Effector memory CD4-positive, alpha-beta T cell (primary cell): ENCODE data around the gene ADCY4.

Experiments
- DNase-seq, 3 donors: peaks; one replicate each; pipeline ENCODE4 v3.0.0-alpha.2; 2020
- H3K27ac ChIP-seq: 2 replicates; pipeline ENCODE4 v1.7.0; 2013; ENCODE audit warnings: mild to moderate bottlenecking, low read length, moderate library complexity; ENCODE audit not compliant: insufficient read depth, poor library complexity, severe bottlenecking
- H3K27me3 ChIP-seq: replicated peaks from 2 replicates; pipeline ENCODE4 v1.7.0; 2013; ENCODE audit warnings: mild to moderate bottlenecking, low read length; ENCODE audit not compliant: insufficient read depth, control insufficient read depth, poor library complexity, severe bottlenecking
- H3K36me3 ChIP-seq: 2 replicates; pipeline ENCODE4 v1.7.0; 2013; ENCODE audit warnings: mild to moderate bottlenecking, low read length, moderate library complexity; ENCODE audit not compliant: control insufficient read depth, insufficient read depth
- H3K4me1 ChIP-seq: 2 replicates; pipeline ENCODE4 v1.7.0; 2013; ENCODE audit warnings: low read length, mild to moderate bottlenecking; ENCODE audit not compliant: control insufficient read depth, insufficient read depth, poor library complexity, severe bottlenecking
- H3K4me3 ChIP-seq: 2 replicates; pipeline ENCODE4 v1.7.0; 2013; ENCODE audit warnings: low read length, low read depth, mild to moderate bottlenecking; ENCODE audit not compliant: insufficient read depth, poor library complexity, severe bottlenecking
- H3K9me3 ChIP-seq: 2 replicates; pipeline ENCODE4 v1.7.0; 2013; ENCODE audit warnings: mild to moderate bottlenecking, low read length, moderate library complexity; ENCODE audit not compliant: control insufficient read depth
- total RNA-seq, 3 donors: gene quantifications; one replicate each; lab custom pipeline; 2026; lab: John Stamatoyannopoulos, UW

The ADCY4 gene
- total RNA-seq: 2.6 to 7.2 (median 5.7) reads per million in 3 donors

DNA sequence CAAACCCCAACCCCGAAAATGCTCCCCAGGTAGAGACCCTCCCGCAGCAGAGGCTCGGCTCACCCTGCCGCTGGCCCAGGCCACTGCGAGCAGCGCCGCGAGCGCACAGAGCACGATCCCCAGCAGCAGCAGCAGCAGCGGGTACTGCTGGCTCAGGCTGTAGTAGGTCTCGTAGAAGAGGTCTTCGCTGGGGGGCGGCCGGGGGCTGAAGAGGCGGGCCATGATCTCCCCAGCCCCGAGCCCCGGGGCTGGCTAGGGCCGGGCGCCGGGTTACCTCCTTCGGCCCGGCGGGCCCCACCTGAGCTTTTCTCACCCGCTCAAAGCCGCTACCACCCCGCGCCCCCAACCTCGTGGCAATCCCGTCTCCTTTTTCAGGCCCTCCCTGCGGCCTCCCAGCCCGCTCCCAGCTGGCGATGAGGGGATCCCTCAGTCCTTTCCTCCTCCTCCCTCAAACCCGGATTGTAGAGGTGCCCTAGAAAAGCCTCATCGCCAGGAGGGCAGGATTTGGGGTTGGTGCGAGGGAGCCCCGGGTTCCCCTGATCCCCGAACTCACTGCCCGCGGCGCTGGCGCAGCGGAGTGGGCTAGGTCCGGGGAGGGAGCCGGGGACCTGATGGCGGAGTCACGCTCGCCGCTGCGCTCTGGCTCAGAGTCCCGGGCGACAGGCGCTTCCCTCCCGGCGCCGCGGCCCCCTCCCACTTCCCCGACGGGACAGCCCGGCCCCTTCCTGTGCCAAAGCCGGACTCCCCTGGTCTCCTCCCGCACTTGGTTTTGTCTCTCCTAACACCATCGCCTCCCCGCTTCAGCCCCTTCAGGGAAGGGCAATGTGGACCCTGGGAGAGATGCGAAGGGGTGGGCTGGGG, at the start of gene ADCY4:
Gene ADCY4, minus strand, starts transcription at position 641 of the 861 bp plus-strand sequence. Its CDS starts 419 bp downstream, at position 222.
- peak within 1 kb of the TSS; percentile 10 for H3K4me3 ChIP-seq
- no peak for DNase-seq
- H3K36me3 ChIP-seq: peaks cover 11% of the 10 kb centered on the region
- peaks cover 8% of the 10 kb centered on the region for H3K27me3 ChIP-seq
- no peaks in the 10 kb centered on the region for H3K9me3 ChIP-seq
- H3K27ac ChIP-seq: no peak within 1 kb of the TSS
- peaks cover 42% of the 10 kb centered on the region for H3K4me1 ChIP-seq

DNA sequence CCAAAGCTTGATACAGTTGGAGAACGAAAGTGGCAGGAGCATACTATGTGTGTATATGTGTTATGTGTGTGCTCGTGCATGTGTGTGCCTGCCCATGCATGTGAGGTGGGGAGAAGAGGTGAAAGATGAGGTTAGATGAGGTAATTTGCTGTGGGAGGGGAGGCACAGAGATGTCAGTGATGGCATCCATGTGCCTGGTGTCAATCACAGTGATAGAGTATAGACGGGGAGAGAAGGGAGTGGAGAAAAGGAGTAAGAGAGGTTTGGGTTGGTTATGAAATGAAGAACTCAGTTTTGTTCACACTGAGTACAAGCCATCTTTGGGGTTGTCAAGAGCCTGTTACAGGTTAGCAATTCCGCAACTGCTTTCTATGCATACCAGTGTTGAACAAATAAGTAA, 49.3 kb upstream of the ADCY4 start:
- Histone ChIP-seq H3K4me3 (no peak overlapping the region), H3K36me3 (no peaks in the 10 kb centered on the region), H3K9me3 (no peaks in the 10 kb centered on the region), H3K27me3 (no peaks in the 10 kb centered on the region), H3K4me1 (no peaks in the 10 kb centered on the region), H3K27ac (no peak overlapping the region)
- no peak for DNase-seq

DNA sequence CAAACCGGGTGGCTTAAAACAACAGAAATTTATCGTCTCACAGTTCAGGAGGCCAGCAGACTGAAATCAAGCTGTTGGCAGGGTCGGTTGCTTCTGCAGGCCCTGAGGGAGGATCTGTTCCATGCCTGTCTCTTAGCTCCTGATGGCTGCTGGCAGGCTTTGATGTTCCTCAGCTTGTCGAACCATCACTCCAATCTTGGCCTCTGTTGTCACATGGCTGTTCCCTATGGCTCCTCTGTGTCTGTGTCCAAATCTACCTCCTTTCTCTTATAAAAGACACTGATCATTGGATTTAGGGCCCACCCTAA, 47.1 kb upstream of the ADCY4 start:
- no peak overlapping the region for H3K27ac ChIP-seq
- H3K4me3 ChIP-seq: no peak overlapping the region
- H3K9me3 ChIP-seq: no peaks in the 10 kb centered on the region
- H3K4me1 ChIP-seq: no peaks in the 10 kb centered on the region
- H3K36me3 ChIP-seq: no peaks in the 10 kb centered on the region
- no peak for DNase-seq
- no peaks in the 10 kb centered on the region for H3K27me3 ChIP-seq

DNA sequence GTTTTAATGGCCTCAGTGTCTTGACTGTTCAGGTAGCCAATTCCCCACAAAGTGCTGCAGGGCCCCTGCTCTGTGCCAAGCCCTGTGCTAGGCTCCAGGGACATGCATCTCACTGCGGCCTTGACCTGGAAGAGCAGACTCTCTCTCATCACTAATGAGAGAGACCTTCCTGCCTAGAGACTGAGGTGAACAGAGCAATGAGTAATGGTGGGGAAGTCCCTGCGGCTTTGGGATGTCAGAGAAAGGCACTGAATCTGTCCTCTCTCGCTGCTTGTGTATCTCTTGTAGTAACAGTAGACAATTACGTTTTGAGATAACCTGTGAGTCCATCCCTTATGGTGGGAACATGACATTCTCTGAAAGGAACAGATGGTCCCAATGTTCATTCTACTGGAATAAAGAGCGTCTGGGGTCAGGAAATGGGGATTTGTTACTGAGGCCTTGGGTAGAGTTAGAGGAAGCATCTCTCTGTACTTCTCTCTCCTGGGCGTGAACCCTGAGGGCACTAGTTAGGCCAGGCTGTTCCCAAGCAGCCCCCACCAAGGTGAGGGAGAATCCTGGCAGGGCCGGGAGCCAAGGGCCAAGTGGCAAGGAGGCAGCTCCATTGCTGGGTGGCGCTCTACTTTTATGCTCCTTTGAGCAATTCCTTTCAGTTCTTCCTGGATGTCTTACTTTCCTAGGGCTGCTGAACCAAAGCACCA, 46.6 kb upstream of the ADCY4 start:
- Histone ChIP-seq H3K36me3 (no peaks in the 10 kb centered on the region), H3K4me1 (no peaks in the 10 kb centered on the region), H3K9me3 (no peaks in the 10 kb centered on the region), H3K27me3 (no peaks in the 10 kb centered on the region), H3K27ac (no peak overlapping the region), H3K4me3 (no peak overlapping the region)
- DNase-seq: no peak

DNA sequence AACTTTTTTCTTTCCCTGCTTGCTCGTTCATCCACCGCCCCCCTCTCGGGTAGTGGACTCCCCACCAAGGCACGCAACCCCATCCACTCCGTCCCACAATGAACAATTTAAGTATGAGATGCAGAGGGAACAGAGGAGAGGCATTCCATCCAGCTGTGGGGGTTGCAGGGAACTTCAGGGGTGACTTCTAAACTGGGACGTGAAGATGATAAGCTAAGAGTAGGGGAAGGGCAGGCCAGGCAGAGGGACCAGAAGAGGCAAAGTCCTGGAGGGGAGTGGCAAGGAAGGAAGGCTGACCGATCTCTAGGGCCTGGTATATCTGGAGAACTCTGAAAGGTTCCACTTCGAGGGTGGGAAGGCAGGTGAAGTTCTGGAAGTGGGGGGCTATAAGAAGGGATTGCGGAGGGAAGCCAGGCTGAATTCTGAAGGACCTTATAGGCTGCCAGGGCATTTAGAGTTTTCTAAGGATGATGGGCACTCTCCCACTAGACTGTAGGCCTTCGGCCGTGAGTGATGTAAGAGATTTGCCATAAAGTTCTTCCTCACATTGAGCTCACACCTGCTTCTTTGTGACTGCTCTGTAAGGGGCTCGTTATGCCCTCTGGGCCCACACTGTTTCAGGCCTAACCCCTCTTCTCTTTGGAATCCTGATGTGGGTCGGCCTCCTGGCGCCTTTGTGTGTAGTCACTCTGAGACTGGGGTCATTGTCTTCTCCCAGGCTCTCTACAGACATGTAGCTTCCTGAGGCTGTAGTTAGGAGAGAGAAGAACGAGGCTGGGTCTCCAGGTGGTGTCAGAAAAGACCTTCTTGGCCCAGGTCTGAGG, 45.2 kb upstream of the ADCY4 start:
- Histone ChIP-seq H3K36me3 (no peaks in the 10 kb centered on the region), H3K9me3 (no peaks in the 10 kb centered on the region), H3K27me3 (no peaks in the 10 kb centered on the region), H3K27ac (no peak overlapping the region), H3K4me1 (no peaks in the 10 kb centered on the region), H3K4me3 (no peak overlapping the region)
- no peak for DNase-seq

DNA sequence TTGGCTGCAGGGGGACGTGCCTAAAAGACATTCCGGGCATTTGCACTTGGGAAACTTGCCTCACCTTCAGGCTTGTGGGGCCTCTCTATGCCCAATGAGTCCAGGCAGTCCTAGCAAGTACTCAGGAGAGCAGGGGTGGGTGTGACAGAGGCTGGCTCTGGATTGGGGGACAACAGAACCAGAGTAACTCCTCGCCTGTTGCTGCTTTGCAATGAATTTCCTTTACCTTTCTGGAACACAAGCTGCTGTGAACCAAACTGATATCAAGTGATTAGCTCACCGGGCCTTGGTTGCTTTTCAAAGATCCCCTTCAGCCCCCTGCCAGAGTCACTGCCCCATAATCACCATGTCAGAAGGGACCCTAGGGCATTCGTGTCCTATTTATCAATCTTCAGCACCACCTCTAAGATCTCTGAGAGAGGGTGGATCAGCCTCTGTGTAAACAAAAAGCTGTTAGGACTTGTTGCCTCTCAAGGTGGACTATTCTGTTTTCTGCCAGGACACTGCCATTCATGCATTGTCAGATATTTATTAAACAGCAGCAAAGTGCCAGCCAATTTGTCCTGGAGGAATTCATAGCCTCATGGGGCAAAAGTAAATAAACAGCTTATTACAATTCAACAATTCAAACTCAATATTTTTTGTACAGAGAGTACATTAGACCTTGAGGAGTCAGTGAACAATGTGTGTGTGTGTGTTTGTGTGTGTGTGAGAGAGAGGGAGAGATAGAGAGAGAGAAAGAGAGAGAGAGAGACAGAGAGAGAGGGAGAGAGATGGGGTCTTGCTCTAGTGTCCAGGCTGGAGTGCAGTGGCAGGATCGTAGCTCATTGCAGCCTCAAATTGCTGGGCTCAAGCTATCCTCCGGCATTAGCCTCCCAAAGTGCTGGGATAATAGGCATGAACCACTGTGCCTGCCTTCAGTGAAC, 44.4 kb upstream of the ADCY4 start:
- H3K4me1 ChIP-seq: no peaks in the 10 kb centered on the region
- DNase-seq: no peak
- H3K4me3 ChIP-seq: no peak overlapping the region
- H3K9me3 ChIP-seq: no peaks in the 10 kb centered on the region
- H3K27ac ChIP-seq: no peak overlapping the region
- H3K27me3 ChIP-seq: no peaks in the 10 kb centered on the region
- no peaks in the 10 kb centered on the region for H3K36me3 ChIP-seq

DNA sequence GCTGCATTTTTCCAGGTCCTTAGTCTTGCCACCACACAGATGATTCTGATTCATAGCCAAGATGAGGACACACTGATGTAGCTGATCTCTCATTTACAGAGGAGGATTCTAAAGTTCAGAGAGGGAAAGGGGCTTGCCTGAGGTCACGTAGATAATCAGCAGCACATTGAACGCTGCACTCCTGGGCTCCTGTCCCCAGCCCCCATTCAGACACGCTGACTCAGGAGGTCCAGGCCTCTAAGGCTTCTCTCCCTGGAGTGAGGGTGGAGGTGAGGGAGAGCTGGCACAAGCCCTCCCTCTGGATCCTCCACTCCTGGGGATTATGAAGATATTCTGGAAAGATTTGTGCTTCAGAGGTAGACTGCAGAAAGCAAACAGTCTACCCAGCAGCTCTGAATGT, 43.5 kb upstream of the ADCY4 start:
- H3K36me3 ChIP-seq: no peaks in the 10 kb centered on the region
- H3K27ac ChIP-seq: no peak overlapping the region
- no peak overlapping the region for H3K4me3 ChIP-seq
- no peaks in the 10 kb centered on the region for H3K27me3 ChIP-seq
- H3K9me3 ChIP-seq: no peaks in the 10 kb centered on the region
- DNase-seq: no peak
- H3K4me1 ChIP-seq: no peaks in the 10 kb centered on the region

DNA sequence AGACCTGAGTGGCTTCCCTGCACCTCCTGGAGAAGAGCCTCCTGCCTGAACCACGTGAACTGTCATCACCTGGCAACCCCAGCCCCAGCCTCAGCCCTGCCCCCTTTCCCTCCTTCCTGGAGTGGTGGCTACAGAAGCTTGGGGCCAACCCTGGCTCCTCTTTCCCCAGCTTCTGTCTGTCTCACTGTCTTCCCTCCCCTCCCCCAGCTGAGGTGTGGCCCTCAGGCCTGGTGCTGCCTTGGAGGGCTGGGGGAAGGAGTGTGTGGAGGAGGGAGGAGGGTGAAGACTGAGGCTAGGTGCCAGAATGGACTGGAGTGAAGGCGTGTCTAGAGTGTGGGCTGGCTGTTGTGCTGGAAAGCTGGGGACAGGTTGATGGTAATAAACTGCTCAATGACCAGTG, 42.8 kb upstream of the ADCY4 start:
- Histone ChIP-seq H3K27ac (no peak overlapping the region), H3K36me3 (no peaks in the 10 kb centered on the region), H3K4me1 (no peaks in the 10 kb centered on the region), H3K27me3 (no peaks in the 10 kb centered on the region), H3K4me3 (no peak overlapping the region), H3K9me3 (no peaks in the 10 kb centered on the region)
- DNase-seq: no peak

DNA sequence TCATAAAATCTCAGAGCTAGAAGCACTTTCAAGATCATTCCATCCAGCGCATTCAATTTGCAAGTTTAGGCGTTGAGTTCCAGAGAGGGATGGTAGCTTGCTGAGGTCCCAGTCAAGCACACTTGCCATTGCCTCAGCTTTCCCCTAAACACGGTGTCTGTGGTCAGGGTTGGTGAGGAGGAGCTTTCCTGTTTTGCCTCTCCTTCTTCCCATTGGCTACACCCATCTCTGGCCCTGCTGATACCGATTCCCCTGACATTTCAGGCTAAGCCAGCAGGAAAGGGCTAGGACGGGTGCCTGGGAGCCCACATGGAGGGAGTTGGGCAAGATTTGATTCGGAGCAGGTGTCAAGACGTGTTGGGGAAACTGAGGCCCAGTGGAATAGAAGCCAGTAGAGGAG, 42.3 kb upstream of the ADCY4 start:
- no peaks in the 10 kb centered on the region for H3K4me1 ChIP-seq
- DNase-seq: no peak
- H3K4me3 ChIP-seq: no peak overlapping the region
- no peaks in the 10 kb centered on the region for H3K36me3 ChIP-seq
- no peak overlapping the region for H3K27ac ChIP-seq
- H3K9me3 ChIP-seq: no peaks in the 10 kb centered on the region
- H3K27me3 ChIP-seq: no peaks in the 10 kb centered on the region
